Measurements from ENCODE around the gene LRRC72.
"Not testable (repeated sequence)": the region's sequence is repeated elsewhere in the genome, so short reads cannot be mapped to it uniquely, and the experiment has no call there.

Gene LRRC72

GRCh38 chr7:16529697-16530096 lies 3.1 kb downstream of the LRRC72 start:
- no peak for DNase-seq

GRCh38 chr7:16531707-16532106 lies 5.1 kb downstream of the LRRC72 start:
- DNase-seq, result no peak

GRCh38 chr7:16532272-16532671 lies 5.6 kb downstream of the LRRC72 start:
- no peak for DNase-seq

- no peak for DNase-seq
Observed at GRCh38 chr7:16535500-16535899, 8.9 kb downstream of the LRRC72 start.

- not testable (repeated sequence) for DNase-seq
Observed at GRCh38 chr7:16540559-16540958, 13.9 kb downstream of the LRRC72 start.

- DNase-seq, result no peak
Observed at GRCh38 chr7:16542401-16542800, 15.8 kb downstream of the LRRC72 start.

GRCh38 chr7:16543456-16543855 lies 16.8 kb downstream of the LRRC72 start:
- no peak for DNase-seq

GRCh38 chr7:16546921-16547505 lies 20.4 kb downstream of the LRRC72 start:
- DNase-seq, result no peak

- no peak for DNase-seq
Observed at GRCh38 chr7:16548428-16548827, 21.8 kb downstream of the LRRC72 start.

GRCh38 chr7:16550671-16551070 lies 24.0 kb downstream of the LRRC72 start:
- no peak for DNase-seq

GRCh38 chr7:16554518-16555236 lies 28.1 kb downstream of the LRRC72 start:
- no peak for DNase-seq

GRCh38 chr7:16556359-16556758 lies 29.7 kb downstream of the LRRC72 start:
- DNase-seq, result no peak

- no peak for DNase-seq
Observed at GRCh38 chr7:16558761-16559302, 32.2 kb downstream of the LRRC72 start.

GRCh38 chr7:16559497-16560179 lies 33.0 kb downstream of the LRRC72 start:
- no peak for DNase-seq

- no peak for DNase-seq
Observed at GRCh38 chr7:16561943-16562342, 35.3 kb downstream of the LRRC72 start.

- DNase-seq, result no peak
Observed at GRCh38 chr7:16562456-16563220, 36.0 kb downstream of the LRRC72 start.

- no peak for DNase-seq
Observed at GRCh38 chr7:16563281-16564022, 36.8 kb downstream of the LRRC72 start.

GRCh38 chr7:16564023-16564380 lies 37.4 kb downstream of the LRRC72 start:
- DNase-seq, result no peak

GRCh38 chr7:16564909-16565426 lies 38.3 kb downstream of the LRRC72 start:
- peak; percentile 58 for DNase-seq

GRCh38 chr7:16571941-16572340 lies 45.3 kb downstream of the LRRC72 start:
- DNase-seq, result no peak

GRCh38 chr7:16579216-16579615 lies 52.6 kb downstream of the LRRC72 start:
- DNase-seq, result no peak

GRCh38 chr7:16581286-16581685 lies 54.7 kb downstream of the LRRC72 start:
- DNase-seq, result no peak

All from RPMI8226 (cell line).